IMR-90 (cell line): ENCODE results near the gene ZNF581. TPM values are rescaled to one million over a fixed set of nuclear protein-coding genes. Genes with fewer than 3 reads are reported as not detected.

Experiments
- ATAC-seq: fragments of 200-7000 bp; cut with Tn5 transposase; 2 replicates; pipeline ENCODE4 v1.9.1; 2020; ENCODE audit warnings: low read depth, mild to moderate bottlenecking, moderate library complexity
- BruUV-seq: library from RNA; stranded (reverse); fragments of 400-500 nt; replicated peaks from 2 replicates; lab custom pipeline; 2021; lab: Mats Ljungman, UMichigan
- CTCF ChIA-PET: fragments of 300-600 bp; formaldehyde crosslinking; extraction: SDS; loops from one replicate; lab custom pipeline; 2021; ENCODE audit warnings: antibody characterized with exemption; lab: Yijun Ruan, JAX
- POLR2A ChIA-PET: fragments of 300-600 bp; sonication (Branson Sonifier 250); formaldehyde crosslinking; loops from one replicate; lab custom pipeline; 2022; ENCODE audit warnings: antibody characterized with exemption; ENCODE audit not compliant: unreplicated experiment; lab: Charles Lee
- DNase-seq: peaks from one replicate; pipeline ENCODE4 v3.0.0; 2013
- H2AFZ ChIP-seq: replicated peaks from 2 replicates; pipeline ENCODE3; 2013; ENCODE audit warnings: low read length, mild to moderate bottlenecking; ENCODE audit not compliant: poor library complexity
- H2AK5ac ChIP-seq: 2 replicates; pipeline ENCODE4 v1.6.1; 2013; ENCODE audit warnings: low read depth, low read length, inconsistent platforms
- H2AK9ac ChIP-seq: replicated peaks from 2 replicates; pipeline ENCODE3; 2013; ENCODE audit warnings: mild to moderate bottlenecking, low read depth, low read length, moderate library complexity; ENCODE audit not compliant: poor library complexity
- H2BK120ac ChIP-seq: 2 replicates; pipeline ENCODE4 v1.6.1; 2013; ENCODE audit warnings: low read depth, low read length, inconsistent platforms
- H2BK15ac ChIP-seq: 3 replicates; pipeline ENCODE4 v1.6.1; 2013; ENCODE audit warnings: low read depth, low read length, inconsistent platforms
- H2BK20ac ChIP-seq: 2 replicates; pipeline ENCODE4 v1.6.1; 2013; ENCODE audit warnings: low read depth, mild to moderate bottlenecking, inconsistent platforms, low read length, moderate library complexity
- H2BK5ac ChIP-seq: 2 replicates; pipeline ENCODE4 v1.6.1; 2013; ENCODE audit warnings: mild to moderate bottlenecking, low read depth, low read length, inconsistent platforms; ENCODE audit not compliant: poor library complexity, severe bottlenecking
- H3K14ac ChIP-seq: replicated peaks from 2 replicates; pipeline ENCODE4 v1.6.1; 2013; ENCODE audit warnings: low read depth, low read length, inconsistent platforms
- H3K18ac ChIP-seq: 2 replicates; pipeline ENCODE4 v1.6.1; 2013; ENCODE audit warnings: low read depth, low read length, control low read depth
- H3K23ac ChIP-seq: 2 replicates; pipeline ENCODE4 v1.6.1; 2013; ENCODE audit warnings: low read depth, low read length, inconsistent platforms
- H3K27ac ChIP-seq: 2 replicates; pipeline ENCODE4 v1.5.1; 2013; ENCODE audit warnings: mild to moderate bottlenecking, control low read depth, low read length; ENCODE audit not compliant: insufficient read depth
- H3K27me3 ChIP-seq: 2 replicates; pipeline ENCODE4 v1.6.1; 2013; ENCODE audit warnings: low read length; ENCODE audit not compliant: control insufficient read depth, insufficient read depth
- H3K36me3 ChIP-seq: 2 replicates; pipeline ENCODE4 v1.6.1; 2013; ENCODE audit warnings: low read length, mixed read lengths; ENCODE audit not compliant: control insufficient read depth, insufficient read depth
- H3K4ac ChIP-seq: 2 replicates; pipeline ENCODE4 v1.6.1; 2013; ENCODE audit warnings: low read depth, low read length, inconsistent platforms
- H3K4me1 ChIP-seq: 2 replicates; pipeline ENCODE4 v1.6.1; 2013; ENCODE audit warnings: low read length, mixed read lengths; ENCODE audit not compliant: control insufficient read depth, insufficient read depth
- H3K4me2 ChIP-seq: 2 replicates; pipeline ENCODE4 v1.6.1; 2013; ENCODE audit warnings: low read depth, mild to moderate bottlenecking, control low read depth, low read length, moderate library complexity
- H3K4me3 ChIP-seq: 2 replicates; pipeline ENCODE4 v1.5.1; 2013; ENCODE audit warnings: low read depth, mild to moderate bottlenecking, control low read depth, low read length, moderate library complexity; ENCODE audit not compliant: insufficient read depth
- H3K56ac ChIP-seq: 2 replicates; pipeline ENCODE4 v1.6.1; 2013; ENCODE audit warnings: low read length, inconsistent platforms; ENCODE audit not compliant: insufficient read depth; ENCODE audit errors: extremely low read depth
- H3K79me1 ChIP-seq, 2 experiments: 2 replicates each; pipeline ENCODE4 v1.6.1; 2013; ENCODE audit warnings: low read length in 2 of 2, inconsistent platforms in 1 of 2, low read depth in 1 of 2
- H3K9ac ChIP-seq: 2 replicates; pipeline ENCODE4 v1.6.1; 2013; ENCODE audit warnings: low read depth, low read length, control low read depth
- H3K9me1 ChIP-seq: 2 replicates; pipeline ENCODE4 v1.6.1; 2013; ENCODE audit warnings: low read length, inconsistent platforms; ENCODE audit not compliant: insufficient read depth
- H3K9me3 ChIP-seq: 2 replicates; pipeline ENCODE4 v1.6.1; 2013; ENCODE audit warnings: low read length; ENCODE audit not compliant: control insufficient read depth, insufficient read depth
- H4K20me1 ChIP-seq: 2 replicates; pipeline ENCODE4 v1.6.1; 2013; ENCODE audit warnings: low read length, inconsistent platforms; ENCODE audit not compliant: insufficient read depth
- H4K5ac ChIP-seq: 2 replicates; pipeline ENCODE4 v1.6.1; 2013; ENCODE audit warnings: mild to moderate bottlenecking, low read depth, low read length, control low read depth
- H4K8ac ChIP-seq, 2 experiments: 2 replicates each; pipeline ENCODE4 v1.6.1; 2013; ENCODE audit warnings: low read depth in 2 of 2, low read length in 2 of 2, control low read depth in 1 of 2, inconsistent platforms in 1 of 2
- H4K91ac ChIP-seq: 2 replicates; pipeline ENCODE4 v1.6.1; 2013; ENCODE audit warnings: low read depth, low read length, inconsistent platforms; ENCODE audit not compliant: insufficient read depth
- BHLHE40 ChIP-seq: fragments of 150-350 bp; IDR thresholded peaks from 2 replicates; pipeline ENCODE4 v1.6.1; 2016; ENCODE audit warnings: mild to moderate bottlenecking, low read depth, low read length
- CEBPB ChIP-seq: IDR thresholded peaks from 2 replicates; pipeline ENCODE4 v1.6.1; 2012; ENCODE audit warnings: low read depth, low read length, improper control_type of control experiment
- CHD1 ChIP-seq: IDR thresholded peaks from 2 replicates; pipeline ENCODE4 v1.6.1; 2012; ENCODE audit warnings: low read depth, low read length, improper control_type of control experiment
- FOS ChIP-seq: fragments of 150-350 bp; IDR thresholded peaks from 2 replicates; pipeline ENCODE4 v1.6.1; 2016; ENCODE audit warnings: low read depth, low read length
- MAFK ChIP-seq: IDR thresholded peaks from 2 replicates; pipeline ENCODE4 v1.6.1; 2012; ENCODE audit warnings: low read depth, low read length, improper control_type of control experiment
- MAZ ChIP-seq: IDR thresholded peaks from 2 replicates; pipeline ENCODE4 v1.6.1; 2012; ENCODE audit warnings: low read depth, mild to moderate bottlenecking, low read length, improper control_type of control experiment, moderate library complexity, borderline replicate concordance
- RAD21 ChIP-seq: IDR thresholded peaks from 2 replicates; pipeline ENCODE4 v1.6.1; 2012; ENCODE audit warnings: low read length, improper control_type of control experiment
- RFX5 ChIP-seq: IDR thresholded peaks from 2 replicates; pipeline ENCODE4 v1.8.0; 2012; ENCODE audit warnings: low read depth, mild to moderate bottlenecking, low read length, moderate library complexity
- SMC3 ChIP-seq: fragments of 150-350 bp; IDR thresholded peaks from 2 replicates; pipeline ENCODE4 v1.6.1; 2016; ENCODE audit warnings: low read depth, mild to moderate bottlenecking, antibody characterized with exemption, low read length, moderate library complexity
- WGBS, 2 experiments: methylation state at CpG; one replicate each; pipeline versions ENCODE4 v1.1.5 to v1.1.7; 2013; ENCODE audit warnings: missing lambda C conversion rate in 2 of 2; ENCODE audit not compliant: insufficient read length in 1 of 2; ENCODE audit errors: extremely low coverage in 2 of 2; 5-methylcytosine and 5-hydroxymethylcytosine counted together
- dilution Hi-C: fragments of 300-500 bp; cut with HindIII; formaldehyde crosslinking; loops from one replicate; pipeline ENCODE4 v1.14.3; 2018; ENCODE audit warnings: low sequenced_read_pairs; ENCODE audit not compliant: unreplicated experiment
- in situ Hi-C: fragments of 300-500 bp; cut with MboI; formaldehyde crosslinking; loops from 3 replicates; pipeline ENCODE4 v1.14.3; 2019; ENCODE audit warnings: low sequenced_read_pairs, inconsistent platforms, mixed read lengths
- intact Hi-C: fragments of 100-400 bp; cut with micrococcal nuclease; formaldehyde crosslinking; loops from 2 replicates; pipeline ENCODE4 v1.10.0; 2022
- polyA plus RNA-seq, 3 experiments: library from polyadenylated mRNA; depleted of rRNA; stranded (reverse); fragments of >200 nt; gene quantifications; 2 replicates each; pipeline ENCODE4 v1.2.3, GENCODE V29; 2012; ENCODE audit warnings: low replicate concordance in 1 of 3
- total RNA-seq: library from RNA; depleted of rRNA; stranded (reverse); fragments of >200 nt; gene quantifications from 2 replicates; pipeline ENCODE4 v1.2.3, GENCODE V29; 2012
- TF ChIP-seq, protein P1 (sequence below): conservative IDR thresholded peaks from 2 replicates; pipeline ENCODE4 v1.5.1; 2012; ENCODE audit warnings: mild to moderate bottlenecking, low read depth, low read length, improper control_type of control experiment
- TF ChIP-seq, protein P2 (sequence below): fragments of 150-350 bp; IDR thresholded peaks from 2 replicates; pipeline ENCODE4 v1.6.1; 2016; ENCODE audit warnings: low read depth, mild to moderate bottlenecking, low read length, moderate library complexity, borderline replicate concordance
- TF ChIP-seq, protein P3 (sequence below): fragments of 150-350 bp; IDR thresholded peaks from 2 replicates; pipeline ENCODE4 v1.6.1; 2017; ENCODE audit warnings: mild to moderate bottlenecking, antibody characterized with exemption, low read length, low read depth

ZNF581 gene
- total and polyA plus RNA-seq, 2 of the 4 experiments (the other 2 are of a cell fraction) = 9.7 to 21.9 TPM

DNA sequence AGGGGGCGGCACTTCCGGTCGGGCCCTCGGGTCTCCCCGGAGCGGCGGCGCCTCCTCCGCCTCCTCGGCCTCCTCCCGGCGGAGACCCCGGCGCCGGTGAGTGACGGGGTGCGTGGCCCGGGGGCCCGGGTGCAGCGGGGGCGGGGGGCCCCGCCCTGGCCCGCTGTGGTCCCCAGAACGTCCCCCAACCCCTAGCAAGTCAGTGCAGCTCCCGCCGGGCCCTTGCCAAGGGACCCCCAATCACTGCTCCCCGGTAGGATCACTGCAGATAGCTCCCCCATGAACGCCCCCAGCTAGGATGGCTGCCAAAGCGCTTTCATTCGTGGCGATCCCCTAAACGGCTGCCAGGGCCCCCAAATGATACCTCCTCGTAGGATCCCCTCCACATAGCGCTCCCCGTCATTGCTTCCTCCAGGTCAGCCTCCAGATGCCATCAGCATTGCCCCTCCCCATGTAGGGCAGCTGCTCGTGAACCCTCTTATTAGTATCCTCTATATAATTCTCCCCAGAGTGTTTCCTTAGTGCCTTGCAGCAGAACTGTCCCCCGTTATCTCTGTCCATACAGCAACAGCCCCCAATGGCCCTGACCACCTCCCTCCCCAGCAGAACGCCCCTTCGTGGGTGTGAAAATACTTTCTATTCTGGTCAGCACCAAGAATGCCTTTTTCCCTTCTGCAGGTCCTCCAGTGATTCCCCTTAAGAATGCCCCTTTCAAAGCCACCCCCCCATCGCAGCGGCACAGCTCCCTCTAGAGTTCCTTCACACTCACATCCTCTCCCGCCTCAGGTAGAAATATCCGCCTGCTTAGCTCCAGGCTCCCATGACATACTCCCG lies 37.6 kb upstream of the ZNF581 start, which contains the start of gene ZNF865:
Gene ZNF865 (plus strand): TSS at position 11 of the 834 bp plus-strand sequence. CDS start 7,972 bp downstream, outside the sequence.
- H3K9me3 ChIP-seq = peaks cover 5% of the 10 kb centered on the region; the same call in 1 of the 2 replicates
- in situ Hi-C loops = loop anchor here (5.0 kb wide), 1 partner anchor 89 kb away; no protein-coding TSS in a partner anchor
- peak within 1 kb of the TSS; percentile 82 for H4K5ac ChIP-seq
- H3K79me1 ChIP-seq = peaks cover 37 to 63% of the 10 kb centered on the region in 2 experiments
- peak within 1 kb of the TSS; percentile 76 for H3K4me3 ChIP-seq
- peak within 1 kb of the TSS; percentile 90 for H2BK5ac ChIP-seq
- intact Hi-C loops = loop anchor here (1.0 to 2.0 kb wide), 2 partner anchors 89 to 145 kb away; partner anchors contain the start of gene ISOC2
- H4K20me1 ChIP-seq = peaks cover 24% of the 10 kb centered on the region; the same call in 1 of the 2 replicates
- peaks cover 7% of the 10 kb centered on the region for H3K4me1 ChIP-seq
- peak within 1 kb of the TSS; percentile 50; the same call in 1 of the 2 replicates for H2BK20ac ChIP-seq
- H3K4me2 ChIP-seq = peak within 1 kb of the TSS; percentile 97
- peak within 1 kb of the TSS; percentile 91 for H3K27ac ChIP-seq
- H2AK9ac ChIP-seq = peak within 1 kb of the TSS; percentile 100
- H3K4ac ChIP-seq = peak within 1 kb of the TSS; percentile 97
- ATAC-seq = peak; percentile 41
- peak within 1 kb of the TSS; percentile 30; the same call in 1 of the 3 replicates for H2BK15ac ChIP-seq
- dilution Hi-C loops = no loop called here
- peak within 1 kb of the TSS; percentile 92 for H2AFZ ChIP-seq
- H3K9ac ChIP-seq = peak within 1 kb of the TSS; percentile 89
- DNase-seq = peak; percentile 87
- peaks cover 17% of the 10 kb centered on the region for H3K36me3 ChIP-seq
- H3K9me1 ChIP-seq = peaks cover 6% of the 10 kb centered on the region; the same call in 1 of the 2 replicates
- ChIA-PET CTCF (interaction anchor here (0.6 to 2.3 kb wide), 8 partner anchors 13 to 245 kb away, joined by 3 to 11 read pairs (median 6); partner anchors contain the start of genes U2AF2 and ZNF784), POLR2A (interaction anchor here (0.5 to 1.1 kb wide), 2 partner anchors 32 to 74 kb away, joined by 4 to 7 read pairs; no protein-coding TSS in a partner anchor)
- H4K91ac ChIP-seq = peak within 1 kb of the TSS; percentile 87
- 0% methylated on average over 12 of the region's 44 CpGs; no CpG with 5 or more reads in 1 of the 2 experiments for WGBS, 2 experiments
- H4K8ac ChIP-seq = peak within 1 kb of the TSS; percentile 87 to 95
- H2BK120ac ChIP-seq = peak within 1 kb of the TSS; percentile 77
- peak within 1 kb of the TSS; percentile 100 for H2AK5ac ChIP-seq
- peak within 1 kb of the TSS; percentile 92 for H3K56ac ChIP-seq
- no TSS peak for BruUV-seq
- H3K23ac ChIP-seq = peak within 1 kb of the TSS; percentile 91
- H3K14ac ChIP-seq = peak within 1 kb of the TSS; percentile 100
- H3K18ac ChIP-seq = peak within 1 kb of the TSS; percentile 65
- no peaks in the 10 kb centered on the region for H3K27me3 ChIP-seq
- TF ChIP-seq BHLHE40 (0 out of 2 replicates have a peak, but pooled peaks have one; percentile 6), RFX5 (peak; percentile 89), FOS (no peak), MAFK (no peak), RAD21 (peak; percentile 89), SMC3 (peak; percentile 89), MAZ (peak; percentile 85), CEBPB (no peak), CHD1 (no peak)
- TF ChIP-seq, protein P1, sequence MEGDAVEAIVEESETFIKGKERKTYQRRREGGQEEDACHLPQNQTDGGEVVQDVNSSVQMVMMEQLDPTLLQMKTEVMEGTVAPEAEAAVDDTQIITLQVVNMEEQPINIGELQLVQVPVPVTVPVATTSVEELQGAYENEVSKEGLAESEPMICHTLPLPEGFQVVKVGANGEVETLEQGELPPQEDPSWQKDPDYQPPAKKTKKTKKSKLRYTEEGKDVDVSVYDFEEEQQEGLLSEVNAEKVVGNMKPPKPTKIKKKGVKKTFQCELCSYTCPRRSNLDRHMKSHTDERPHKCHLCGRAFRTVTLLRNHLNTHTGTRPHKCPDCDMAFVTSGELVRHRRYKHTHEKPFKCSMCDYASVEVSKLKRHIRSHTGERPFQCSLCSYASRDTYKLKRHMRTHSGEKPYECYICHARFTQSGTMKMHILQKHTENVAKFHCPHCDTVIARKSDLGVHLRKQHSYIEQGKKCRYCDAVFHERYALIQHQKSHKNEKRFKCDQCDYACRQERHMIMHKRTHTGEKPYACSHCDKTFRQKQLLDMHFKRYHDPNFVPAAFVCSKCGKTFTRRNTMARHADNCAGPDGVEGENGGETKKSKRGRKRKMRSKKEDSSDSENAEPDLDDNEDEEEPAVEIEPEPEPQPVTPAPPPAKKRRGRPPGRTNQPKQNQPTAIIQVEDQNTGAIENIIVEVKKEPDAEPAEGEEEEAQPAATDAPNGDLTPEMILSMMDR = peak; percentile 93
- TF ChIP-seq, protein P2, sequence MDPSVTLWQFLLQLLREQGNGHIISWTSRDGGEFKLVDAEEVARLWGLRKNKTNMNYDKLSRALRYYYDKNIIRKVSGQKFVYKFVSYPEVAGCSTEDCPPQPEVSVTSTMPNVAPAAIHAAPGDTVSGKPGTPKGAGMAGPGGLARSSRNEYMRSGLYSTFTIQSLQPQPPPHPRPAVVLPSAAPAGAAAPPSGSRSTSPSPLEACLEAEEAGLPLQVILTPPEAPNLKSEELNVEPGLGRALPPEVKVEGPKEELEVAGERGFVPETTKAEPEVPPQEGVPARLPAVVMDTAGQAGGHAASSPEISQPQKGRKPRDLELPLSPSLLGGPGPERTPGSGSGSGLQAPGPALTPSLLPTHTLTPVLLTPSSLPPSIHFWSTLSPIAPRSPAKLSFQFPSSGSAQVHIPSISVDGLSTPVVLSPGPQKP = no peak
- TF ChIP-seq, protein P3, sequence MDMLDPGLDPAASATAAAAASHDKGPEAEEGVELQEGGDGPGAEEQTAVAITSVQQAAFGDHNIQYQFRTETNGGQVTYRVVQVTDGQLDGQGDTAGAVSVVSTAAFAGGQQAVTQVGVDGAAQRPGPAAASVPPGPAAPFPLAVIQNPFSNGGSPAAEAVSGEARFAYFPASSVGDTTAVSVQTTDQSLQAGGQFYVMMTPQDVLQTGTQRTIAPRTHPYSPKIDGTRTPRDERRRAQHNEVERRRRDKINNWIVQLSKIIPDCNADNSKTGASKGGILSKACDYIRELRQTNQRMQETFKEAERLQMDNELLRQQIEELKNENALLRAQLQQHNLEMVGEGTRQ = no peak
